GM12878 (cell line): ENCODE results near the gene PLA2G4C. TPM values are rescaled to one million over a fixed set of nuclear protein-coding genes. Genes with fewer than 3 reads are reported as not detected.
"Not testable (repeated sequence)": the region's sequence is repeated elsewhere in the genome, so short reads cannot be mapped to it uniquely, and the experiment has no call there.

Experiments
- ATAC-seq: fragments of 200-7000 bp; cut with Tn5 transposase; 3 replicates; pipeline ENCODE4 v1.9.1; 2020; ENCODE audit warnings: mild to moderate bottlenecking, moderate library complexity
- BruUV-seq: library from RNA; stranded (reverse); fragments of 400-500 nt; replicated peaks from 2 replicates; lab custom pipeline; 2021; lab: Mats Ljungman, UMichigan
- CTCF ChIA-PET: fragments of 300-600 bp; sonication (Branson Sonifier 250); formaldehyde crosslinking; extraction: SDS; loops from one replicate; lab custom pipeline; 2021; ENCODE audit warnings: inconsistent platforms; lab: Yijun Ruan, JAX
- POLR2A ChIA-PET: fragments of 350-600 bp; formaldehyde crosslinking; extraction: SDS; loops from one replicate; lab custom pipeline; 2021; ENCODE audit warnings: inconsistent platforms; lab: Charles Lee
- RAD21 ChIA-PET: fragments of 300-600 bp; sonication (Branson Sonifier 250); formaldehyde crosslinking; loops from one replicate; lab custom pipeline; 2023; ENCODE audit warnings: antibody characterized with exemption; ENCODE audit not compliant: unreplicated experiment; lab: Charles Lee
- SMC1A ChIA-PET: fragments of 300-600 bp; sonication (Branson Sonifier 250); formaldehyde crosslinking; loops from one replicate; lab custom pipeline; 2023; ENCODE audit not compliant: unreplicated experiment, uncharacterized antibody; lab: Charles Lee
- DNase-seq: peaks from one replicate; pipeline ENCODE4 v3.0.0-alpha.2; 2011; ENCODE audit warnings: low read depth, low spot score
- FAIRE-seq: peaks from 3 replicates; lab custom pipeline; 2011; peaks lifted over from hg19 to GRCh38; lab: Jason Lieb, UNC
- H2AFZ ChIP-seq: 2 replicates; pipeline ENCODE4 v1.6.0; 2011; ENCODE audit warnings: low read depth, low read length, control low read depth; ENCODE audit not compliant: control insufficient read depth
- H3K27ac ChIP-seq: 2 replicates; pipeline ENCODE4 v1.5.1; 2011; ENCODE audit warnings: control low read depth; ENCODE audit not compliant: control insufficient read depth, insufficient read depth
- H3K27me3 ChIP-seq, 2 experiments: replicated peaks in 1 of 2; 2 replicates each; pipeline versions ENCODE4 v1.6.0 to v1.6.1; 2011; ENCODE audit warnings: low read length in 1 of 2; ENCODE audit not compliant: control insufficient read depth in 2 of 2, insufficient read depth in 2 of 2
- H3K36me3 ChIP-seq, 2 experiments: 2 replicates each; pipeline ENCODE4 v1.5.1; 2011; ENCODE audit warnings: low read length in 1 of 2; ENCODE audit not compliant: control insufficient read depth in 2 of 2, insufficient read depth in 2 of 2
- H3K4me1 ChIP-seq: 2 replicates; pipeline ENCODE4 v1.6.1; 2011; ENCODE audit warnings: mild to moderate bottlenecking, low read length, moderate library complexity, mixed read lengths; ENCODE audit not compliant: control insufficient read depth, insufficient read depth
- H3K4me2 ChIP-seq: 2 replicates; pipeline ENCODE4 v1.6.0; 2011; ENCODE audit warnings: control low read depth; ENCODE audit not compliant: control insufficient read depth, insufficient read depth
- H3K4me3 ChIP-seq: fragments of 200-600 bp; sonication (generic); 2 replicates; pipeline ENCODE4 v1.5.1; 2016
- H3K79me2 ChIP-seq: 2 replicates; pipeline ENCODE4 v1.6.0; 2011; ENCODE audit warnings: low read length; ENCODE audit not compliant: control insufficient read depth, insufficient read depth
- H3K9ac ChIP-seq: 2 replicates; pipeline ENCODE4 v1.8.0; 2011; ENCODE audit warnings: low read length, control low read depth, mixed read lengths; ENCODE audit not compliant: control insufficient read depth, insufficient read depth
- H3K9me3 ChIP-seq: replicated peaks from 3 replicates; pipeline ENCODE4 v1.5.1; 2011; ENCODE audit warnings: mild to moderate bottlenecking, low read length; ENCODE audit not compliant: control insufficient read depth, insufficient read depth
- H4K20me1 ChIP-seq: 2 replicates; pipeline ENCODE4 v1.6.0; 2011; ENCODE audit not compliant: control insufficient read depth, insufficient read depth
- CHD1 ChIP-seq: IDR thresholded peaks from 2 replicates; pipeline ENCODE4 v1.6.1; 2012; ENCODE audit warnings: low read depth, low read length, improper control_type of control experiment
- CREM ChIP-seq: IDR thresholded peaks from 2 replicates; pipeline ENCODE4 v1.6.1; 2014; ENCODE audit warnings: antibody characterized with exemption, low read depth
- E2F4 ChIP-seq: IDR thresholded peaks from 2 replicates; pipeline ENCODE4 v1.6.1; 2012; ENCODE audit warnings: low read depth, low read length, improper control_type of control experiment
- NFXL1 ChIP-seq: fragments of 450-650 bp; IDR thresholded peaks from 2 replicates; pipeline ENCODE4 v1.6.1; 2017; ENCODE audit warnings: antibody characterized with exemption, mild to moderate bottlenecking, borderline replicate concordance
- NFYA ChIP-seq: IDR thresholded peaks from 2 replicates; pipeline ENCODE4 v1.6.1; 2011; ENCODE audit warnings: low read depth, mild to moderate bottlenecking, low read length, improper control_type of control experiment, borderline replicate concordance
- POLR2A ChIP-seq: IDR thresholded peaks from 2 replicates; pipeline ENCODE4 v1.6.1; 2011; ENCODE audit warnings: low read depth, mild to moderate bottlenecking, low read length
- ZNF622 ChIP-seq: fragments of 450-650 bp; IDR thresholded peaks from 2 replicates; pipeline ENCODE4 v1.6.1; 2017; ENCODE audit warnings: mild to moderate bottlenecking, inconsistent platforms
- WGBS: methylation state at CpG from one replicate; pipeline ENCODE4 v1.1.6; 2016; ENCODE audit warnings: low lambda C conversion rate; ENCODE audit not compliant: insufficient replicate concordance, insufficient coverage; ENCODE audit errors: missing lambda C conversion rate; 5-methylcytosine and 5-hydroxymethylcytosine counted together
- in situ Hi-C: fragments of 300-500 bp; cut with MboI; formaldehyde crosslinking; loops from 9 replicates; pipeline ENCODE4 v1.14.3; 2018; ENCODE audit warnings: mixed read lengths
- intact Hi-C: fragments of 100-400 bp; cut with micrococcal nuclease; formaldehyde crosslinking; loops from one replicate; pipeline ENCODE4 v1.14.2; 2022; ENCODE audit not compliant: unreplicated experiment
- polyA plus RNA-seq, 11 experiments: library from polyadenylated mRNA; depleted of rRNA in 4 of 11; unstranded in 6 of 11; stranded (reverse) in 5 of 11; fragments of >200 nt; fragmentation: Nextera tagmentation in 4 of 11; fragmentation: Illumina TruSeq in 1 of 11; extraction: Ambion mirVana in 4 of 11; extraction: Trizol in 1 of 11; gene quantifications; 1 replicate in 1 of 11; 2 replicates in 10 of 11; pipeline versions ENCODE4 v1.2.1 to v1.2.3, GENCODE V29; 2011 to 2016; ENCODE audit warnings: inconsistent platforms in 2 of 11, missing spikeins in 2 of 11, low read depth in 1 of 11
- total RNA-seq, 4 experiments: library from RNA; depleted of rRNA in 3 of 4; stranded (reverse); fragments of >200 nt in 3 of 4; fragmentation: Illumina TruSeq in 1 of 4; extraction: Trizol in 1 of 4; gene quantifications; 2 replicates each; pipeline versions ENCODE4 v1.2.1 to v1.2.3, GENCODE V29; 2013 to 2021
- TF ChIP-seq, protein P1 (sequence below): fragments of 450-650 bp; IDR thresholded peaks from 2 replicates; pipeline ENCODE4 v1.6.1; 2016; ENCODE audit warnings: mild to moderate bottlenecking, moderate library complexity, borderline replicate concordance
- TF ChIP-seq, protein P2 (sequence below): fragments of 450-650 bp; IDR thresholded peaks from 2 replicates; pipeline ENCODE4 v1.6.1; 2016; ENCODE audit warnings: mild to moderate bottlenecking

PLA2G4C gene
- total and polyA plus RNA-seq, 10 of the 15 experiments (the other 5 are each of a cell fraction or from before 2014, with no cell fraction given): 0.53 to 3.6 (median 1.1) TPM

DNA sequence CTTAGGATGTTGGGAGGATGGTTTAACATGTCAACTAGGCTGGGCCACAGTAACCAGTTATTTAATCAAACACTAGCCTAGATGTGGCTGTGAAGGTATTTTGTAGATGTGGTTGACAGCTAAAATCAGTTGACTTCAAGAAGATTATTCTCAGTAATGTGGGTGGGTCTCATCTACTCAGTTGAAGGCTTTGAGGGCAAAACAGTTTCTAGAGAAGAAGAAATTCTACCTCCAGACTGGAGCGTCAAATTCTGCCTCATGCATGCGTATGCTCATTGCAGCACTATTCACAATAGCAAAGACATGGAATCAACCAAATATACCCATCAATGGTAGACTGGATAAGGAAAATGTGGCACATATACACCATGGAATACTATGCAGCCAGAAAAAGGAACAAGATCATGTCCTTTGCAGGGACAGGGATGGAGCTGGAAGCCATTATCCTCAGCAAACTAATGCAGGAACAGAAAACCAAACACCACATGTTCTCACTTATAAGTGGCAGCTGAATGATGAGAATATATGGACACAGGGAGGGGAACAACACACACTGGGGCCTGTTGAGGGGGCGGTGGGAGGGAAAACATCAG, 40.3 kb downstream of the PLA2G4C start:
- H3K27me3 ChIP-seq, CTCF ChIA-PET, H2AFZ ChIP-seq, H3K4me2 ChIP-seq, SMC1A ChIA-PET, FAIRE-seq, H3K27ac ChIP-seq, H3K4me3 ChIP-seq, ATAC-seq, H3K9me3 ChIP-seq, intact Hi-C loops, H4K20me1 ChIP-seq, H3K36me3 ChIP-seq, RAD21 ChIA-PET, DNase-seq, in situ Hi-C loops, POLR2A ChIA-PET, BruUV-seq, H3K9ac ChIP-seq, H3K4me1 ChIP-seq, H3K79me2 ChIP-seq: not testable (repeated sequence)
- WGBS: 84% methylated on average over 3 of the region's 3 CpGs

- DNase-seq (no peak), ATAC-seq (no peak), FAIRE-seq (no peak)
- no TSS peak for BruUV-seq
- ChIA-PET RAD21 (no interaction called here), SMC1A (no interaction called here), CTCF (no interaction called here), POLR2A (no interaction called here)
- Histone ChIP-seq H3K36me3 (no peaks in the 10 kb centered on the region), H3K27me3 (no peaks in the 10 kb centered on the region), H4K20me1 (no peaks in the 10 kb centered on the region), H3K79me2 (no peaks in the 10 kb centered on the region), H3K4me1 (no peaks in the 10 kb centered on the region), H3K27ac (no peak overlapping the region), H3K9me3 (no peaks in the 10 kb centered on the region), H3K9ac (no peak overlapping the region), H2AFZ (no peak overlapping the region), H3K4me3 (no peak overlapping the region), H3K4me2 (no peak overlapping the region)
- in situ Hi-C loops (no loop called here), intact Hi-C loops (no loop called here)
- 75% methylated on average over 2 of the region's 2 CpGs for WGBS
- no peak for TF ChIP-seq ZNF622
- TF ChIP-seq POLR2A: no peak
- no peak for TF ChIP-seq CHD1
- TF ChIP-seq CREM: no peak
- TF ChIP-seq E2F4: no peak
- TF ChIP-seq, protein P1, sequence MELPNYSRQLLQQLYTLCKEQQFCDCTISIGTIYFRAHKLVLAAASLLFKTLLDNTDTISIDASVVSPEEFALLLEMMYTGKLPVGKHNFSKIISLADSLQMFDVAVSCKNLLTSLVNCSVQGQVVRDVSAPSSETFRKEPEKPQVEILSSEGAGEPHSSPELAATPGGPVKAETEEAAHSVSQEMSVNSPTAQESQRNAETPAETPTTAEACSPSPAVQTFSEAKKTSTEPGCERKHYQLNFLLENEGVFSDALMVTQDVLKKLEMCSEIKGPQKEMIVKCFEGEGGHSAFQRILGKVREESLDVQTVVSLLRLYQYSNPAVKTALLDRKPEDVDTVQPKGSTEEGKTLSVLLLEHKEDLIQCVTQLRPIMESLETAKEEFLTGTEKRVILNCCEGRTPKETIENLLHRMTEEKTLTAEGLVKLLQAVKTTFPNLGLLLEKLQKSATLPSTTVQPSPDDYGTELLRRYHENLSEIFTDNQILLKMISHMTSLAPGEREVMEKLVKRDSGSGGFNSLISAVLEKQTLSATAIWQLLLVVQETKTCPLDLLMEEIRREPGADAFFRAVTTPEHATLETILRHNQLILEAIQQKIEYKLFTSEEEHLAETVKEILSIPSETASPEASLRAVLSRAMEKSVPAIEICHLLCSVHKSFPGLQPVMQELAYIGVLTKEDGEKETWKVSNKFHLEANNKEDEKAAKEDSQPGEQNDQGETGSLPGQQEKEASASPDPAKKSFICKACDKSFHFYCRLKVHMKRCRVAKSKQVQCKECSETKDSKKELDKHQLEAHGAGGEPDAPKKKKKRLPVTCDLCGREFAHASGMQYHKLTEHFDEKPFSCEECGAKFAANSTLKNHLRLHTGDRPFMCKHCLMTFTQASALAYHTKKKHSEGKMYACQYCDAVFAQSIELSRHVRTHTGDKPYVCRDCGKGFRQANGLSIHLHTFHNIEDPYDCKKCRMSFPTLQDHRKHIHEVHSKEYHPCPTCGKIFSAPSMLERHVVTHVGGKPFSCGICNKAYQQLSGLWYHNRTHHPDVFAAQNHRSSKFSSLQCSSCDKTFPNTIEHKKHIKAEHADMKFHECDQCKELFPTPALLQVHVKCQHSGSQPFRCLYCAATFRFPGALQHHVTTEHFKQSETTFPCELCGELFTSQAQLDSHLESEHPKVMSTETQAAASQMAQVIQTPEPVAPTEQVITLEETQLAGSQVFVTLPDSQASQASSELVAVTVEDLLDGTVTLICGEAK: no peak
- TF ChIP-seq NFXL1: no peak
- no peak for TF ChIP-seq NFYA
- TF ChIP-seq, protein P2, sequence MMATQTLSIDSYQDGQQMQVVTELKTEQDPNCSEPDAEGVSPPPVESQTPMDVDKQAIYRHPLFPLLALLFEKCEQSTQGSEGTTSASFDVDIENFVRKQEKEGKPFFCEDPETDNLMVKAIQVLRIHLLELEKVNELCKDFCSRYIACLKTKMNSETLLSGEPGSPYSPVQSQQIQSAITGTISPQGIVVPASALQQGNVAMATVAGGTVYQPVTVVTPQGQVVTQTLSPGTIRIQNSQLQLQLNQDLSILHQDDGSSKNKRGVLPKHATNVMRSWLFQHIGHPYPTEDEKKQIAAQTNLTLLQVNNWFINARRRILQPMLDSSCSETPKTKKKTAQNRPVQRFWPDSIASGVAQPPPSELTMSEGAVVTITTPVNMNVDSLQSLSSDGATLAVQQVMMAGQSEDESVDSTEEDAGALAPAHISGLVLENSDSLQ: no peak
Measured at GRCh38 chr19:48069435-48069834, 41.2 kb downstream of the PLA2G4C start.
